ENCODE results near the gene TNRC6C.
"Not testable (repeated sequence)": the region's sequence is repeated elsewhere in the genome, so short reads cannot be mapped to it uniquely, and the experiment has no call there.

Gene TNRC6C

GRCh38 chr17:77968788-77969187 lies 10.3 kb downstream of the TNRC6C start:
- no peak for DNase-seq

- DNase-seq, result not testable (repeated sequence)
Measured at GRCh38 chr17:77972271-77972670, 13.8 kb downstream of the TNRC6C start.

- DNase-seq, result no peak
Measured at GRCh38 chr17:77973953-77974352, 15.4 kb downstream of the TNRC6C start.

- DNase-seq, result no peak
Measured at GRCh38 chr17:77974396-77974795, 15.9 kb downstream of the TNRC6C start.

GRCh38 chr17:77982430-77982829 lies 23.9 kb downstream of the TNRC6C start:
- DNase-seq, result not testable (repeated sequence)

GRCh38 chr17:77990301-77990700 lies 31.8 kb downstream of the TNRC6C start:
- DNase-seq, result no peak

GRCh38 chr17:77993735-77994134 lies 35.2 kb downstream of the TNRC6C start:
- DNase-seq, result not testable (repeated sequence)

GRCh38 chr17:77995146-77995852 lies 36.8 kb downstream of the TNRC6C start:
- no peak for DNase-seq

GRCh38 chr17:77996256-77996655 lies 37.8 kb downstream of the TNRC6C start:
- no peak for DNase-seq

GRCh38 chr17:77999413-78000173 lies 41.1 kb downstream of the TNRC6C start:
- DNase-seq, result no peak

GRCh38 chr17:78000341-78000740 lies 41.8 kb downstream of the TNRC6C start:
- no peak for DNase-seq

GRCh38 chr17:78001182-78001581 lies 42.7 kb downstream of the TNRC6C start:
- DNase-seq, result no peak

- DNase-seq, result no peak
Measured at GRCh38 chr17:78001612-78002011, 43.1 kb downstream of the TNRC6C start.

- DNase-seq, result no peak
Measured at GRCh38 chr17:78002166-78002565, 43.7 kb downstream of the TNRC6C start.

GRCh38 chr17:78005452-78006171 lies 47.1 kb downstream of the TNRC6C start:
- DNase-seq, result no peak

GRCh38 chr17:78006338-78006737 lies 47.8 kb downstream of the TNRC6C start:
- DNase-seq, result no peak

GRCh38 chr17:78007647-78008046 lies 49.1 kb downstream of the TNRC6C start:
- DNase-seq, result no peak

GRCh38 chr17:78010759-78011158 lies 52.3 kb downstream of the TNRC6C start:
- DNase-seq, result no peak

- DNase-seq, result no peak
Measured at GRCh38 chr17:78012428-78012827, 53.9 kb downstream of the TNRC6C start.

GRCh38 chr17:78013683-78014467 lies 55.4 kb downstream of the TNRC6C start:
- DNase-seq, result peak; percentile 37 to 86

- no peak for DNase-seq
Measured at GRCh38 chr17:78014646-78015045, 56.1 kb downstream of the TNRC6C start.

GRCh38 chr17:78016852-78017251 lies 58.3 kb downstream of the TNRC6C start:
- DNase-seq, result no peak
